Activated CD8-positive, alpha-beta memory T cell treated with anti-CD3 and anti-CD28 coated beads, Interleukin-2, amount 10 ng/mL, durations not matched to agents 7 days and 5 days (primary cell): ENCODE data around the gene MRPL14. TPM values are rescaled to one million over a fixed set of nuclear protein-coding genes. Genes with fewer than 3 reads are reported as not detected.

Experiments used
- ATAC-seq: fragments of 150-1000 bp; cut with Tn5 transposase; one replicate; pipeline ENCODE4 v1.10.0; 2021; ENCODE audit warnings: moderate library complexity
- CTCF ChIA-PET: fragments of 350-600 bp; sonication (Branson Sonifier 250); formaldehyde crosslinking; loops from one replicate; lab custom pipeline; 2021; ENCODE audit warnings: antibody characterized with exemption; lab: Charles Lee
- DNase-seq: peaks from one replicate; pipeline ENCODE4 v3.0.0-alpha.2; 2020
- H3K27ac Mint-ChIP-seq: one replicate; pipeline ENCODE4 v1.8.0; 2021; ENCODE audit warnings: mild to moderate bottlenecking, mixed read lengths
- H3K27me3 Mint-ChIP-seq: one replicate; pipeline ENCODE4 v1.8.0; 2021; ENCODE audit warnings: mixed read lengths
- H3K36me3 Mint-ChIP-seq: one replicate; pipeline ENCODE4 v1.8.0; 2021; ENCODE audit warnings: mild to moderate bottlenecking, mixed read lengths
- H3K4me1 Mint-ChIP-seq: one replicate; pipeline ENCODE4 v1.8.0; 2021; ENCODE audit warnings: mixed read lengths
- H3K4me3 Mint-ChIP-seq: one replicate; pipeline ENCODE4 v1.8.0; 2021; ENCODE audit warnings: mild to moderate bottlenecking, moderate library complexity, mixed read lengths
- H3K9me3 Mint-ChIP-seq: one replicate; pipeline ENCODE4 v1.8.0; 2022; ENCODE audit warnings: low read depth, mixed read lengths
- total RNA-seq, 2 experiments: library from RNA; stranded (reverse); gene quantifications; one replicate each; pipeline ENCODE4 v1.2.3, GENCODE V29; 2021

Gene MRPL14
- total RNA-seq, 2 experiments from 2014 or later: 45.8 to 47.5 TPM

- CTCF ChIA-PET: no interaction called here
- H3K4me3 Mint-ChIP-seq: no peak overlapping the region
- DNase-seq: no peak
- no peaks in the 10 kb centered on the region for H3K9me3 Mint-ChIP-seq
- no peak overlapping the region for H3K27ac Mint-ChIP-seq
- ATAC-seq: no peak
- H3K36me3 Mint-ChIP-seq: no peaks in the 10 kb centered on the region
- H3K27me3 Mint-ChIP-seq: no peaks in the 10 kb centered on the region
- no peaks in the 10 kb centered on the region for H3K4me1 Mint-ChIP-seq
These were observed 40.2 kb downstream of the MRPL14 start for GRCh38 chr6:44086931-44087574.

GRCh38 chr6:44085219-44085618 is 42.0 kb downstream of the MRPL14 start:
- no peak overlapping the region for H3K4me3 Mint-ChIP-seq
- no peaks in the 10 kb centered on the region for H3K27me3 Mint-ChIP-seq
- no peaks in the 10 kb centered on the region for H3K36me3 Mint-ChIP-seq
- peaks cover 4% of the 10 kb centered on the region for H3K4me1 Mint-ChIP-seq
- no peaks in the 10 kb centered on the region for H3K9me3 Mint-ChIP-seq
- CTCF ChIA-PET: interaction anchor here (0.7 to 2.1 kb wide), 5 partner anchors 11 to 316 kb away, joined by 3 to 12 read pairs (median 5); no protein-coding TSS in a partner anchor
- DNase-seq (no peak), ATAC-seq (no peak)
- no peak overlapping the region for H3K27ac Mint-ChIP-seq

GRCh38 chr6:44084231-44085014 is 42.8 kb downstream of the MRPL14 start:
- Mint-ChIP-seq H3K27ac (no peak overlapping the region), H3K4me1 (peaks cover 5% of the 10 kb centered on the region), H3K9me3 (no peaks in the 10 kb centered on the region), H3K36me3 (no peaks in the 10 kb centered on the region), H3K4me3 (no peak overlapping the region), H3K27me3 (no peaks in the 10 kb centered on the region)
- ATAC-seq: no peak
- no peak for DNase-seq
- CTCF ChIA-PET: interaction anchor here (1.0 to 2.1 kb wide), 4 partner anchors 10 to 316 kb away, joined by 4 to 12 read pairs (median 5); no protein-coding TSS in a partner anchor

GRCh38 chr6:44082872-44083321 is 44.4 kb downstream of the MRPL14 start:
- Mint-ChIP-seq H3K9me3 (no peaks in the 10 kb centered on the region), H3K27ac (no peak overlapping the region), H3K36me3 (no peaks in the 10 kb centered on the region), H3K27me3 (peaks cover 6% of the 10 kb centered on the region), H3K4me3 (no peak overlapping the region), H3K4me1 (peaks cover 5% of the 10 kb centered on the region)
- no peak for DNase-seq
- CTCF ChIA-PET: interaction anchor here (1.7 to 1.9 kb wide), 2 partner anchors 8 to 314 kb away, joined by 4 to 5 read pairs; no protein-coding TSS in a partner anchor
- ATAC-seq: no peak

- Mint-ChIP-seq H3K36me3 (no peaks in the 10 kb centered on the region), H3K27ac (no peak overlapping the region), H3K4me3 (no peak overlapping the region), H3K4me1 (peaks cover 5% of the 10 kb centered on the region), H3K27me3 (peaks cover 11% of the 10 kb centered on the region), H3K9me3 (no peaks in the 10 kb centered on the region)
- CTCF ChIA-PET: interaction anchor here (1.5 to 5.0 kb wide), 4 partner anchors 308 to 415 kb away, joined by 4 to 54 read pairs (median 29); no protein-coding TSS in a partner anchor
- no peak for DNase-seq
- ATAC-seq: no peak
These were observed 45.5 kb downstream of the MRPL14 start for GRCh38 chr6:44081753-44082152.

- CTCF ChIA-PET: interaction anchor here (1.5 to 5.0 kb wide), 7 partner anchors 17 to 414 kb away, joined by 4 to 94 read pairs (median 29); partner anchors contain the start of gene VEGFA
- H3K4me3 Mint-ChIP-seq: no peak overlapping the region
- DNase-seq: no peak
- ATAC-seq: no peak
- no peaks in the 10 kb centered on the region for H3K36me3 Mint-ChIP-seq
- H3K4me1 Mint-ChIP-seq: peaks cover 5% of the 10 kb centered on the region
- H3K27me3 Mint-ChIP-seq: peaks cover 15% of the 10 kb centered on the region
- H3K27ac Mint-ChIP-seq: no peak overlapping the region
- no peaks in the 10 kb centered on the region for H3K9me3 Mint-ChIP-seq
These were observed 46.4 kb downstream of the MRPL14 start for GRCh38 chr6:44080561-44081521.

- Mint-ChIP-seq H3K27ac (no peak overlapping the region), H3K27me3 (peaks cover 15% of the 10 kb centered on the region), H3K36me3 (no peaks in the 10 kb centered on the region), H3K4me1 (peaks cover 5% of the 10 kb centered on the region), H3K4me3 (no peak overlapping the region), H3K9me3 (no peaks in the 10 kb centered on the region)
- CTCF ChIA-PET: interaction anchor here (0.6 to 5.0 kb wide), 27 partner anchors 9 to 425 kb away, joined by 3 to 94 read pairs (median 5); partner anchors contain the start of gene VEGFA
- DNase-seq (no peak), ATAC-seq (no peak)
These were observed 47.6 kb downstream of the MRPL14 start for GRCh38 chr6:44079672-44080071.

GRCh38 chr6:44078827-44079671 is 48.2 kb downstream of the MRPL14 start:
- peak; percentile 80 for DNase-seq
- Mint-ChIP-seq H3K4me3 (no peak overlapping the region), H3K4me1 (peaks cover 12% of the 10 kb centered on the region), H3K36me3 (no peaks in the 10 kb centered on the region), H3K9me3 (no peaks in the 10 kb centered on the region), H3K27ac (no peak overlapping the region), H3K27me3 (peaks cover 15% of the 10 kb centered on the region)
- CTCF ChIA-PET: interaction anchor here (0.6 to 5.0 kb wide), 36 partner anchors 10 to 425 kb away, joined by 3 to 94 read pairs (median 4); partner anchors contain the start of gene VEGFA
- ATAC-seq: peak; percentile 43

- H3K4me1 Mint-ChIP-seq: peaks cover 17% of the 10 kb centered on the region
- H3K4me3 Mint-ChIP-seq: no peak overlapping the region
- H3K27ac Mint-ChIP-seq: no peak overlapping the region
- no peaks in the 10 kb centered on the region for H3K9me3 Mint-ChIP-seq
- CTCF ChIA-PET: interaction anchor here (0.6 to 5.0 kb wide), 34 partner anchors 10 to 471 kb away, joined by 3 to 94 read pairs (median 4); partner anchors contain the start of gene VEGFA
- ATAC-seq (no peak), DNase-seq (no peak)
- peaks cover 15% of the 10 kb centered on the region for H3K27me3 Mint-ChIP-seq
- H3K36me3 Mint-ChIP-seq: no peaks in the 10 kb centered on the region
These were observed 48.9 kb downstream of the MRPL14 start for GRCh38 chr6:44078219-44078826.

GRCh38 chr6:44077214-44077946 is 49.9 kb downstream of the MRPL14 start:
- Mint-ChIP-seq H3K27me3 (peaks cover 15% of the 10 kb centered on the region), H3K27ac (no peak overlapping the region), H3K36me3 (no peaks in the 10 kb centered on the region), H3K4me1 (peaks cover 18% of the 10 kb centered on the region), H3K9me3 (no peaks in the 10 kb centered on the region), H3K4me3 (no peak overlapping the region)
- no peak for ATAC-seq
- CTCF ChIA-PET: interaction anchor here (0.9 to 5.0 kb wide), 6 partner anchors 15 to 470 kb away, joined by 3 to 94 read pairs (median 5); partner anchors contain the start of gene VEGFA
- no peak for DNase-seq
